Measurements from ENCODE around the gene RSPH6A. TPM values are rescaled to one million over a fixed set of nuclear protein-coding genes. Genes with fewer than 3 reads are reported as not detected.
"Not testable (repeated sequence)": the region's sequence is repeated elsewhere in the genome, so short reads cannot be mapped to it uniquely, and the experiment has no call there.

The RSPH6A gene
- total RNA-seq, 1 donor from 2014 or later = not detected

- Histone ChIP-seq H3K36me3 (ENCODE audit: control insufficient read depth, insufficient read depth, low read length) (no peaks in the 10 kb centered on the region), H3K27me3 (ENCODE audit: control insufficient read depth, insufficient read depth, low read length) (peaks cover 2% of the 10 kb centered on the region), H3K4me3 (ENCODE audit: low read depth, low read length) (no peak overlapping the region)
- DNase-seq (ENCODE audit: low read depth) = no peak
- TF ChIP-seq, protein P1, sequence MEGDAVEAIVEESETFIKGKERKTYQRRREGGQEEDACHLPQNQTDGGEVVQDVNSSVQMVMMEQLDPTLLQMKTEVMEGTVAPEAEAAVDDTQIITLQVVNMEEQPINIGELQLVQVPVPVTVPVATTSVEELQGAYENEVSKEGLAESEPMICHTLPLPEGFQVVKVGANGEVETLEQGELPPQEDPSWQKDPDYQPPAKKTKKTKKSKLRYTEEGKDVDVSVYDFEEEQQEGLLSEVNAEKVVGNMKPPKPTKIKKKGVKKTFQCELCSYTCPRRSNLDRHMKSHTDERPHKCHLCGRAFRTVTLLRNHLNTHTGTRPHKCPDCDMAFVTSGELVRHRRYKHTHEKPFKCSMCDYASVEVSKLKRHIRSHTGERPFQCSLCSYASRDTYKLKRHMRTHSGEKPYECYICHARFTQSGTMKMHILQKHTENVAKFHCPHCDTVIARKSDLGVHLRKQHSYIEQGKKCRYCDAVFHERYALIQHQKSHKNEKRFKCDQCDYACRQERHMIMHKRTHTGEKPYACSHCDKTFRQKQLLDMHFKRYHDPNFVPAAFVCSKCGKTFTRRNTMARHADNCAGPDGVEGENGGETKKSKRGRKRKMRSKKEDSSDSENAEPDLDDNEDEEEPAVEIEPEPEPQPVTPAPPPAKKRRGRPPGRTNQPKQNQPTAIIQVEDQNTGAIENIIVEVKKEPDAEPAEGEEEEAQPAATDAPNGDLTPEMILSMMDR (IDR thresholded peaks at IDR 0.05; ENCODE audit: insufficient read depth, low read length, poor library complexity, severe bottlenecking) = no peak
These were observed 10.8 kb downstream of the RSPH6A start for GRCh38 chr19:45804140-45804958.

DNA sequence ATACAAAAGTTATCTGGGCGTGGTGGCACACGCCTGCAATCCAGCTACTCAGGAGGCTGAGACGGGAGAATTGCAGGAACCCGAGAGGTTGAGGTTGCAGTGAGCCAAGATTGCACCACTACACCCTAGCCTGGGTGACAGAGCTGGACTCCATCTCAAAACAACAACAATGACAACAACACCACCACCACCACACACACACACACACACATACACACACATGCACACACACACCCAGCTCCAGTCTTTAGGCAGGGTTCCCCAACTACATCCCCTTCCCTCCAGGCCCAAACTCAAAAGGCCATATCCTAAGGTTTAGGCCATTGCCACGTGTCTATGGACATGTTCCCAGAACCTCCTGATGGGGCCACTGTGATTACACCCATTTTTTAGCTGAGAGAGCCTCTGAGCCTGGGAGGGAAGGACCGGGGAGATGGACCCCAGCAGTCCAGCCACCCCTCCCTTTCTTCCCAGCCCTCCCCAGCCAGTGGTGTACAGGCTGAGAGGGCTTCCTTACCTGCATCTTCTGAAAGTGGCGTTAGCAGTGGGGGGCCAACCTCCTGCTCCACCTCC, 13.4 kb downstream of the RSPH6A start:
- DNase-seq (ENCODE audit: low read depth) = no peak
- Histone ChIP-seq H3K36me3 (ENCODE audit: control insufficient read depth, insufficient read depth, low read length) (no peaks in the 10 kb centered on the region), H3K27me3 (ENCODE audit: control insufficient read depth, insufficient read depth, low read length) (peaks cover 2% of the 10 kb centered on the region), H3K4me3 (ENCODE audit: low read depth, low read length) (no peak overlapping the region)
- TF ChIP-seq, protein P1 (IDR thresholded peaks at IDR 0.05; ENCODE audit: insufficient read depth, low read length, poor library complexity, severe bottlenecking) = no peak

- peak; percentile 65 for DNase-seq (ENCODE audit: low read depth)
- Histone ChIP-seq H3K36me3 (ENCODE audit: control insufficient read depth, insufficient read depth, low read length) (no peaks in the 10 kb centered on the region), H3K4me3 (ENCODE audit: low read depth, low read length) (no peak overlapping the region), H3K27me3 (ENCODE audit: control insufficient read depth, insufficient read depth, low read length) (peaks cover 2% of the 10 kb centered on the region)
- TF ChIP-seq, protein P1 (IDR thresholded peaks at IDR 0.05; ENCODE audit: insufficient read depth, low read length, poor library complexity, severe bottlenecking) = no peak
These were observed 15.0 kb downstream of the RSPH6A start for GRCh38 chr19:45800070-45800553.

- not testable (repeated sequence) for H3K4me3 ChIP-seq (ENCODE audit: low read depth, low read length); H3K27me3 ChIP-seq (ENCODE audit: control insufficient read depth, insufficient read depth, low read length); H3K36me3 ChIP-seq (ENCODE audit: control insufficient read depth, insufficient read depth, low read length); DNase-seq (ENCODE audit: low read depth)
These were observed 15.6 kb downstream of the RSPH6A start for GRCh38 chr19:45799541-45799940.

DNA sequence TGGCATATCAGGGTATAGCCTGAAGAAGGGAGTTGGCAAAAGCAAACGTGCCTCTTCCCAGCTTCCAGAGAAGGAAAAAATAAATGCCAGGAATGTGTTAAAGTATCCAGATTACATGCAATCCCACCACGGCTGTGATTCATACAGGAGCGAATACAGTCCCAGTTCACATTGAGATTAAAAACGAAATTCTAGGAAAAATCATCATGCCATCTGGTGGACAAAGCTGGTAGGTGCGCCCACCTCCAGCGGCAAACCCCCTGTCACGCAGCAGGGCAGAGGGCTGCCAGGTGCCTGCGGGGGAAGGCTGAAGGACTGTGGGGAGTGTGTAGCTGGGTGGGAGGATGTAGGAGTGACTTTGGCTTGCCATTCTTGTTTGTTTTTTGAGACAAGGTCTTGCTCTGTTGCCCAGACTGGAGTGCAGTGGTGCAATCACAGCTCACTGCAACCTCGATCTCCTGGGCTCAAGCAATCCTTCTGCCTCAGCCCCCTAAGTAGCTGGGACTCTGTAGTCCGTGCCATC, 16.1 kb downstream of the RSPH6A start:
- no peak for DNase-seq (ENCODE audit: low read depth)
- no peak overlapping the region for H3K4me3 ChIP-seq (ENCODE audit: low read depth, low read length)
- no peaks in the 10 kb centered on the region for H3K27me3 ChIP-seq (ENCODE audit: control insufficient read depth, insufficient read depth, low read length)
- no peaks in the 10 kb centered on the region for H3K36me3 ChIP-seq (ENCODE audit: control insufficient read depth, insufficient read depth, low read length)
- TF ChIP-seq, protein P1 (IDR thresholded peaks at IDR 0.05; ENCODE audit: insufficient read depth, low read length, poor library complexity, severe bottlenecking) = peak; percentile 78

DNA sequence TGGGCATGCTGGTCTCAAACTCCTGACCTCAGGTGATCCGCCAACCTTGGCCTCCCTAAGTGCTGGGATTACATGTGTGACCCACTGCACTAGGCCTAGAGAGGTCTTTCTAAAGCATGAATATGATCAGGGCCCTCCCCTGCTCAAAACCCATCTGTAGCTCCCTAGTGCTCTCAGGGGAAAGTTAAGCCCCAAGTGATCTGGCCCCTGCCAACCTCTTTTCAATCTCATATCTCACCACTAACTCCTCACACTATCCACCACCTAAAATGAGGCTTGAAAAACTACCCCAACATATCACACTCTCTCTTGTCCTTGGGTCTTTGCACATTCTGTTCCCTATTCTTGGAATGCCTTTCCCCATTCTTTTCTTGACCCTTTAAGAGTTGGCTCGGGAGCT, 20.5 kb downstream of the RSPH6A start:
- Histone ChIP-seq H3K27me3 (ENCODE audit: control insufficient read depth, insufficient read depth, low read length) (no peaks in the 10 kb centered on the region), H3K36me3 (ENCODE audit: control insufficient read depth, insufficient read depth, low read length) (no peaks in the 10 kb centered on the region), H3K4me3 (ENCODE audit: low read depth, low read length) (no peak overlapping the region)
- TF ChIP-seq, protein P1 (IDR thresholded peaks at IDR 0.05; ENCODE audit: insufficient read depth, low read length, poor library complexity, severe bottlenecking) = no peak
- DNase-seq (ENCODE audit: low read depth) = no peak
